ENCODE data around the gene NDUFB10. TPM values are rescaled to one million over a fixed set of nuclear protein-coding genes. Genes with fewer than 3 reads are reported as not detected.

NDUFB10 gene
- total and polyA plus RNA-seq, 5 donors from 2014 or later, result 65.1 to 288 (median 193) TPM

- no peaks in the 10 kb centered on the region for H3K36me3 ChIP-seq (ENCODE audit: control insufficient read depth, insufficient read depth, low read length)
- DNase-seq, result peak in 1 of 3 donors; percentile 39
- ATAC-seq (ENCODE audit: low read depth in 2 of 2), result no peak
- H3K36me3 Mint-ChIP-seq, result no peaks in the 10 kb centered on the region
- H3K27me3 ChIP-seq (ENCODE audit: control insufficient read depth, insufficient read depth, low read length), result peaks cover 6% of the 10 kb centered on the region
- H3K4me1 ChIP-seq (ENCODE audit: control insufficient read depth, insufficient read depth, low read length, poor library complexity, severe bottlenecking), result peaks cover 20% of the 10 kb centered on the region
- H3K9me3 Mint-ChIP-seq, result peaks cover 0 to 2% (median 0%) of the 10 kb centered on the region in 7 donors
- peak overlapping the region in 2 of 3 donors; percentile 14 to 90 for H3K27ac Mint-ChIP-seq
- H3K4me3 Mint-ChIP-seq, result peak overlapping the region; percentile 80 to 91 (median 83)
- H3K27me3 Mint-ChIP-seq, result peaks cover 22% of the 10 kb centered on the region
- peaks cover 0 to 29% (median 13%) of the 10 kb centered on the region in 4 donors for H3K4me1 Mint-ChIP-seq
- no peaks in the 10 kb centered on the region for H3K9me3 ChIP-seq (ENCODE audit: control insufficient read depth in 2 of 2, low read length in 2 of 2)
- H3K27ac ChIP-seq (ENCODE audit: insufficient read depth, low read length, poor library complexity, severe bottlenecking), result no peak overlapping the region
- peak overlapping the region; percentile 48 for H3K4me3 ChIP-seq (ENCODE audit: low read depth, low read length)
Observed at GRCh38 chr16:1990351-1991134, 31.2 kb downstream of the NDUFB10 start.

GRCh38 chr16:1991135-1991551, 31.8 kb downstream of the NDUFB10 start:
- H3K27me3 Mint-ChIP-seq, result peaks cover 22% of the 10 kb centered on the region
- Histone ChIP-seq H3K36me3 (ENCODE audit: control insufficient read depth, insufficient read depth, low read length) (no peaks in the 10 kb centered on the region), H3K27me3 (ENCODE audit: control insufficient read depth, insufficient read depth, low read length) (peaks cover 6% of the 10 kb centered on the region), H3K4me1 (ENCODE audit: control insufficient read depth, insufficient read depth, low read length, poor library complexity, severe bottlenecking) (peaks cover 20% of the 10 kb centered on the region), H3K9me3 (ENCODE audit: control insufficient read depth in 2 of 2, low read length in 2 of 2) (no peaks in the 10 kb centered on the region), H3K4me3 (ENCODE audit: low read depth, low read length) (peak overlapping the region; percentile 61), H3K27ac (ENCODE audit: insufficient read depth, low read length, poor library complexity, severe bottlenecking) (peak overlapping the region; percentile 77)
- peak overlapping the region; percentile 80 to 91 (median 83) for H3K4me3 Mint-ChIP-seq
- no peaks in the 10 kb centered on the region for H3K36me3 Mint-ChIP-seq
- H3K27ac Mint-ChIP-seq, result peak overlapping the region; percentile 26 to 90 (median 74)
- ATAC-seq (ENCODE audit: low read depth in 2 of 2) (peak in 1 of 2 donors; percentile 17), DNase-seq (peak; percentile 35 to 56 (median 36))
- peaks cover 0 to 2% (median 0%) of the 10 kb centered on the region in 7 donors for H3K9me3 Mint-ChIP-seq
- peaks cover 0 to 29% (median 13%) of the 10 kb centered on the region in 4 donors for H3K4me1 Mint-ChIP-seq

- no peaks in the 10 kb centered on the region for H3K36me3 ChIP-seq (ENCODE audit: control insufficient read depth, insufficient read depth, low read length)
- H3K27ac Mint-ChIP-seq, result peak overlapping the region; percentile 26 to 90 (median 74)
- peak overlapping the region; percentile 80 to 91 (median 83) for H3K4me3 Mint-ChIP-seq
- H3K4me3 ChIP-seq (ENCODE audit: low read depth, low read length), result peak overlapping the region; percentile 61
- peaks cover 6% of the 10 kb centered on the region for H3K27me3 ChIP-seq (ENCODE audit: control insufficient read depth, insufficient read depth, low read length)
- peaks cover 0 to 2% (median 0%) of the 10 kb centered on the region in 7 donors for H3K9me3 Mint-ChIP-seq
- H3K27me3 Mint-ChIP-seq, result peaks cover 21% of the 10 kb centered on the region
- DNase-seq (peak in 1 of 3 donors; percentile 22), ATAC-seq (ENCODE audit: low read depth in 2 of 2) (no peak)
- peaks cover 0 to 29% (median 12%) of the 10 kb centered on the region in 4 donors for H3K4me1 Mint-ChIP-seq
- H3K27ac ChIP-seq (ENCODE audit: insufficient read depth, low read length, poor library complexity, severe bottlenecking), result peak overlapping the region; percentile 77
- peaks cover 20% of the 10 kb centered on the region for H3K4me1 ChIP-seq (ENCODE audit: control insufficient read depth, insufficient read depth, low read length, poor library complexity, severe bottlenecking)
- H3K9me3 ChIP-seq (ENCODE audit: control insufficient read depth in 2 of 2, low read length in 2 of 2), result no peaks in the 10 kb centered on the region
- H3K36me3 Mint-ChIP-seq, result no peaks in the 10 kb centered on the region
Observed at GRCh38 chr16:1991588-1991947, 32.2 kb downstream of the NDUFB10 start.

- Mint-ChIP-seq H3K4me3 (peak overlapping the region; percentile 70 to 91 (median 82)), H3K27ac (peak overlapping the region; percentile 5 to 26 (median 25)), H3K36me3 (peaks cover under 1% of the 10 kb centered on the region), H3K9me3 (peaks cover 0 to 2% (median 0%) of the 10 kb centered on the region in 7 donors), H3K4me1 (peaks cover 0 to 29% (median 10%) of the 10 kb centered on the region in 4 donors), H3K27me3 (peaks cover 17% of the 10 kb centered on the region)
- Histone ChIP-seq H3K27me3 (ENCODE audit: control insufficient read depth, insufficient read depth, low read length) (peaks cover 6% of the 10 kb centered on the region), H3K27ac (ENCODE audit: insufficient read depth, low read length, poor library complexity, severe bottlenecking) (peak overlapping the region; percentile 77), H3K4me3 (ENCODE audit: low read depth, low read length) (no peak overlapping the region), H3K36me3 (ENCODE audit: control insufficient read depth, insufficient read depth, low read length) (no peaks in the 10 kb centered on the region), H3K9me3 (ENCODE audit: control insufficient read depth in 2 of 2, low read length in 2 of 2) (no peaks in the 10 kb centered on the region), H3K4me1 (ENCODE audit: control insufficient read depth, insufficient read depth, low read length, poor library complexity, severe bottlenecking) (peaks cover 20% of the 10 kb centered on the region)
- ATAC-seq (ENCODE audit: low read depth in 2 of 2) (peak; percentile 80 to 83), DNase-seq (peak; percentile 90 to 98 (median 92))
Observed at GRCh38 chr16:1991948-1992703, 32.8 kb downstream of the NDUFB10 start.

- Mint-ChIP-seq H3K27me3 (peaks cover 16% of the 10 kb centered on the region), H3K27ac (peak overlapping the region in 1 of 3 donors; percentile 47), H3K4me3 (peak overlapping the region in 1 of 4 donors; percentile 15), H3K36me3 (peaks cover 4% of the 10 kb centered on the region), H3K9me3 (peaks cover 0 to 2% (median 0%) of the 10 kb centered on the region in 7 donors), H3K4me1 (peaks cover 0 to 29% (median 11%) of the 10 kb centered on the region in 4 donors)
- Histone ChIP-seq H3K27me3 (ENCODE audit: control insufficient read depth, insufficient read depth, low read length) (peaks cover 6% of the 10 kb centered on the region), H3K27ac (ENCODE audit: insufficient read depth, low read length, poor library complexity, severe bottlenecking) (peak overlapping the region; percentile 77), H3K9me3 (ENCODE audit: control insufficient read depth in 2 of 2, low read length in 2 of 2) (no peaks in the 10 kb centered on the region), H3K4me1 (ENCODE audit: control insufficient read depth, insufficient read depth, low read length, poor library complexity, severe bottlenecking) (peaks cover 20% of the 10 kb centered on the region), H3K36me3 (ENCODE audit: control insufficient read depth, insufficient read depth, low read length) (no peaks in the 10 kb centered on the region), H3K4me3 (ENCODE audit: low read depth, low read length) (no peak overlapping the region)
- DNase-seq (no peak), ATAC-seq (ENCODE audit: low read depth in 2 of 2) (no peak)
Observed at GRCh38 chr16:1992704-1993317, 33.5 kb downstream of the NDUFB10 start.

- DNase-seq (no peak), ATAC-seq (ENCODE audit: low read depth in 2 of 2) (peak in 1 of 2 donors; percentile 4)
- H3K9me3 ChIP-seq (ENCODE audit: control insufficient read depth in 2 of 2, low read length in 2 of 2), result no peaks in the 10 kb centered on the region
- H3K27me3 ChIP-seq (ENCODE audit: control insufficient read depth, insufficient read depth, low read length), result peaks cover 3% of the 10 kb centered on the region
- H3K36me3 ChIP-seq (ENCODE audit: control insufficient read depth, insufficient read depth, low read length), result peaks cover 2% of the 10 kb centered on the region
- Mint-ChIP-seq H3K27ac (peak overlapping the region; percentile 43 to 47 (median 47)), H3K36me3 (peaks cover 9% of the 10 kb centered on the region), H3K27me3 (peaks cover 11% of the 10 kb centered on the region), H3K4me3 (peak overlapping the region; percentile 52 to 87 (median 62)), H3K4me1 (peaks cover 0 to 26% (median 11%) of the 10 kb centered on the region in 4 donors), H3K9me3 (no peaks in the 10 kb centered on the region)
- no peak overlapping the region for H3K4me3 ChIP-seq (ENCODE audit: low read depth, low read length)
- H3K4me1 ChIP-seq (ENCODE audit: control insufficient read depth, insufficient read depth, low read length, poor library complexity, severe bottlenecking), result peaks cover 20% of the 10 kb centered on the region
- peak overlapping the region; percentile 18 for H3K27ac ChIP-seq (ENCODE audit: insufficient read depth, low read length, poor library complexity, severe bottlenecking)
Observed at GRCh38 chr16:1993731-1994131, 34.4 kb downstream of the NDUFB10 start.
